Amniotic epithelial cell (primary cell): ENCODE data around the gene BRD8.
A peak's percentile ranks its signal among the peaks of the same experiment; 100 is the strongest.
"Not testable (repeated sequence)": the region's sequence is repeated elsewhere in the genome, so short reads cannot be mapped to it uniquely, and the experiment has no call there.

ENCODE experiments used
- DNase-seq: peaks from one replicate; pipeline ENCODE4 v3.0.0-alpha.2; 2010; ENCODE audit warnings: low read depth

The BRD8 gene, protein sequence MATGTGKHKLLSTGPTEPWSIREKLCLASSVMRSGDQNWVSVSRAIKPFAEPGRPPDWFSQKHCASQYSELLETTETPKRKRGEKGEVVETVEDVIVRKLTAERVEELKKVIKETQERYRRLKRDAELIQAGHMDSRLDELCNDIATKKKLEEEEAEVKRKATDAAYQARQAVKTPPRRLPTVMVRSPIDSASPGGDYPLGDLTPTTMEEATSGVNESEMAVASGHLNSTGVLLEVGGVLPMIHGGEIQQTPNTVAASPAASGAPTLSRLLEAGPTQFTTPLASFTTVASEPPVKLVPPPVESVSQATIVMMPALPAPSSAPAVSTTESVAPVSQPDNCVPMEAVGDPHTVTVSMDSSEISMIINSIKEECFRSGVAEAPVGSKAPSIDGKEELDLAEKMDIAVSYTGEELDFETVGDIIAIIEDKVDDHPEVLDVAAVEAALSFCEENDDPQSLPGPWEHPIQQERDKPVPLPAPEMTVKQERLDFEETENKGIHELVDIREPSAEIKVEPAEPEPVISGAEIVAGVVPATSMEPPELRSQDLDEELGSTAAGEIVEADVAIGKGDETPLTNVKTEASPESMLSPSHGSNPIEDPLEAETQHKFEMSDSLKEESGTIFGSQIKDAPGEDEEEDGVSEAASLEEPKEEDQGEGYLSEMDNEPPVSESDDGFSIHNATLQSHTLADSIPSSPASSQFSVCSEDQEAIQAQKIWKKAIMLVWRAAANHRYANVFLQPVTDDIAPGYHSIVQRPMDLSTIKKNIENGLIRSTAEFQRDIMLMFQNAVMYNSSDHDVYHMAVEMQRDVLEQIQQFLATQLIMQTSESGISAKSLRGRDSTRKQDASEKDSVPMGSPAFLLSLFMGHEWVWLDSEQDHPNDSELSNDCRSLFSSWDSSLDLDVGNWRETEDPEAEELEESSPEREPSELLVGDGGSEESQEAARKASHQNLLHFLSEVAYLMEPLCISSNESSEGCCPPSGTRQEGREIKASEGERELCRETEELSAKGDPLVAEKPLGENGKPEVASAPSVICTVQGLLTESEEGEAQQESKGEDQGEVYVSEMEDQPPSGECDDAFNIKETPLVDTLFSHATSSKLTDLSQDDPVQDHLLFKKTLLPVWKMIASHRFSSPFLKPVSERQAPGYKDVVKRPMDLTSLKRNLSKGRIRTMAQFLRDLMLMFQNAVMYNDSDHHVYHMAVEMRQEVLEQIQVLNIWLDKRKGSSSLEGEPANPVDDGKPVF

DNA sequence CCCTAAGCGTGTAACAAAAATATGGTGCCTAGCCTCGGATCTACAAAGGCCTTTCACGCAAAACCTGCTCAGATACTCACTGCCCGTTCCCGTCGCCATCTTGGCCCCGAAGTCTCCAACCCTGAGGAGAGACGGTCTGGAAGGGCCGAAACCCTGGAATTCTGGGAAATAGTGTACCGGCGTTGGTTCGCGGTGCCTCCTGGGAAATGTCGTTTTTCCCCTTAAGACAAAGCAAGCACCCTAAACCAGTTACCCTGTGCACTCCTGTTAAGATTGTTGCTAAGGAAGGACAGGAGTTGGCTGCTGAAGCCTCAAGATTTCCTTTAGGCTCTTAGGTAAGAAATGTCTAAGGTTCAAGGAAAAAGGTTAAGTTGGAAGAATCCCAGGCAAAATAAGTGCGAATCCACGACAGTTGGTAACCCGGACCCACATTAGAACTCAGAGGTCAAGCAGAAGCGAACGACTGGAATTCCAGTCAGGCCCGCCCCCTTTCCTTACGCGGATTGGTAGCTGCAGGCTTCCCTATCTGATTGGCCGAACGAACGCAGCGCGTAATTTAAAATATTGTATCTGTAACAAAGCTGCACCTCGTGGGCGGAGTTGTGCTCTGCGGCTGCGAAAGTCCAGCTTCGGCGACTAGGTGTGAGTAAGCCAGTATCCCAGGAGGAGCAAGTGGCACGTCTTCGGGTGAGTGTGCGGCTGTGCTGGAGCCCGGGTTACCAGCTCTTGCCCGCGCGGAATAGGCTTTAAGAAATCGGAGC is at the start of gene BRD8, which contains the start of gene KIF20A:
Gene BRD8, minus strand, starts transcription at position 115 of the 761 bp plus-strand sequence. Its CDS starts 16 bp downstream, at position 99.
Gene KIF20A, plus strand, starts transcription at position 597 of the 761 bp plus-strand sequence. CDS start 569 bp downstream, outside the sequence.
- DNase-seq: peak; percentile 95

DNA sequence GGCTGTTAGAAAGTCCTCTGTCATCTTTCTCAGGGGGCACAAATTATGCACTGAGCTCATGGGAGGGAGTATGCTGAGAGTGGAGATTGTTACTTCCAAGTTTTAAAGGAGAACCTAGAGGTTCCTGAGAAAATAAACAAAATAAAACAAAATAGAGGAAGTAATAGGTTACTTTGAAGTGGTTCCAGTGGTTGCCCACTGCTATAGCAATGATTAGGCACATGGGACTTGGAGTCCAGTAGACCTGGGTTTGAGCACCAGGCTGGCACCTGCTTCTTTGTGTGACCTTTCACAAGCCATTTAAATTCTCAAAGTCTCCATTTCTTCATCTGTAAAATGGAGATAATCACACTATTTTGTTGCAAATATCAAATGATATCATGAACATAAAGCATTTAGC is 48.5 kb upstream of the BRD8 start:
- no peak for DNase-seq

DNA sequence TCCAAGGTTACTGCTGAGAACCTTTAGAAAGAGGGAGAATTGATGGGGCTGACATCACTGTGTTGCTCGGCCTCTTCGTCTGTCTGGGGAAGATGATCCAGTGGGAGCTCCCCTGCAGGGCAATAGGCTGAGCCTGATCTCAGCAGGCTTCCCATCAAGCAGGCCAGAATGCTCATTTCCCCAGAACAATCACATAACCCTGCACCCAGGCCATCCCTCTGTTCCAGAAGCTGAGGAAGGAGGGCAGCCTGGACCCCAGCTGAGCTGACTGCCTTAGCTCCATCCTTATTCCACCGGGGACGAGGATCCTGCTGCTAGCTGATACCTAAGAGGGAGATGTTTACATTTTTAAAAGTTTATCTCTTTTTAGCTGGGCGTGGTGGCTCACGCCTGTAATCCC is 46.3 kb upstream of the BRD8 start:
- no peak for DNase-seq

DNA sequence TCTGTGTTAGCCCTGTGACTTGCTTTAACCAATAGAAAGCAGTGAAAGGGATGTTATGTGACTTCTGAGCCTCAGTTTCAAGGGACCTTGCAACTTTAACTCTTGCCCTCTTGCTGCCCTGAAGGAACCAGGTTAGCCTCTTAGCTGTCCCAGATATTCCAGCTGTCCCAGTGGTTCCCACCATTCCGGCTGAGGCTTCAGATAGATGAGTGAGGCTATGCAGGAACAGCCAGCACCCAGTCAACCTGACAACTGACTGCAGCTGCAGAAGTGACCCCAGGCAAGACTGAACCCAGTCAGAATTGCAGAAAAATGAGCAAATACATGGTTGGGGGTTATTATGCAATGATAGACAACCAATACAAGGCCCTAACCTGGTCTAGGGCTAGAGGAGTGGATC is 45.1 kb upstream of the BRD8 start:
- no peak for DNase-seq

DNA sequence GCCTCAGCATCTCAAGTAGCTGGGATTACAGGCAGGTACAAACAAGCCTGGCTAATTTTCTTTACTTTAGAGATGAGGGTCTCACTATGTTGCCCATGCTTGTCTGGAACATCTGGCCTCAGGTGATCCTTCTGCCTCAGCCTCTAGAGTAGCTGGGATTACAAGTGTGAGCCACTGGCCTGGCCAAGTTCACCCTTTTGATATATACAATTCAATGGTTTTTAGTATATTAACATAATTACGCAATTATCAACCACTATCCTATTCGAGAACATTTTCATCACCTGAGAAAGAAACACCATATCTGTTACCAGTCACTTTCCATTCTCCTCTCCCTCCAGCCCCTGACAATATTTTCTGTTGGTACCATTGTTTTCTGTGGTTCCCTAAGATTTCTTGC is 38.4 kb upstream of the BRD8 start:
- DNase-seq: no peak

DNA sequence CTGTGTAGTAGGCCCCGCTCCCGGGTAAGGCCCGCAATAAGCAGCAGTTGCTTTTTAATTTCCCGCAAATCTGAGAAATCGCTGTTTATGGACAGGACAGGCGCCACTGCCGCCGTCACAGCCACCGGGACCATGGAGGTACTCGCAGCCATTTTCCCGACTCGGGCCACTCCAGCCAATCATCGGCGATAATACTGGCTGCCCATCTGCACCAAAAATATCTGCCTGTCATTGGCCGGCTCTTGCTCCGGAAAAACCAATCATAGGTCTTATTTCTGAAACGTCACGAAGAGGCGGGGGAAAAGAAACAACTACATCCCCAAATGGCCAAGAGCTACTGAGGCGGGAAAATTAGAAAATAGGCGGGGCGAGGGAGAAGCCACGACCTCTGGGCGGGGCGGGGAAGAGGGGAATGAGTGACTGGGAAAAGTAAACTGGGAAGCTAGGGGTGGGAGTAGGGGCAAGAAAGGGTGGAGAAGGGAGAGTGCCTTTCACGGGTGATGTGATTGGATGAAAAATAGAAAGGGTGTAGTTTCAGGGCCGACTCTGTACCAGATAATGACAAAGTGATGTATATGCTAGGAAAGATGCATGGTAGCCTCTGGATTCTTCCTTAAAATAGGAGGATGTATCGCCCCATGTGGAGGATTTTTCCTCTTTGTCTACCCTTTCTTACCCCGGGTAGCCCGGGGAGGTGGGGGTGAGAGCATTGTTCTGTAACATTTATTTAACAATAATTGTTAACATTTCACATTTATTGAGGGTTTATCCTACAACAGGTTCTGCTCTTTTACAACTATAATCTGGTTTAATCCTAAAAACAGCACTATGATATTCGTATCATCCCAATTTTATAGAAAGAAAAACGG is 35.0 kb upstream of the BRD8 start, which contains the start of gene CDC23:
Gene CDC23, minus strand, starts transcription at position 163 of the 869 bp plus-strand sequence. Its CDS starts 11 bp downstream, at position 152.
- DNase-seq: peak; percentile 98

DNA sequence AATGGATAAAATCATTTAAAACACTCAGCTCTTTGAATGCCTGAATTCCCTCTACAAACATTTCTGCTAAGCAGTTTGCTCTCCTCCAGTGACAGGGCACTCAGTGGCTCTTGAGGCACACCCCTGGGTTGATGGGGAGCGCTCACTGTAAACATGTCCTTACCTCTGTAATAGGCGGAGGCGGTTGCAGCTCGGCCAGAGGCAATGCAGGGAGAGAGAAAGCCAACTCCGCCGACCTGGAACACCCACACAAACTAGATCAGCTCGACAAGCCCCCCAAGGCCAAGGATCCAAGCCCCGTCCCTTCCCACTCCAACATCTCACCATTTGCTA is 34.4 kb upstream of the BRD8 start:
- DNase-seq: no peak

DNA sequence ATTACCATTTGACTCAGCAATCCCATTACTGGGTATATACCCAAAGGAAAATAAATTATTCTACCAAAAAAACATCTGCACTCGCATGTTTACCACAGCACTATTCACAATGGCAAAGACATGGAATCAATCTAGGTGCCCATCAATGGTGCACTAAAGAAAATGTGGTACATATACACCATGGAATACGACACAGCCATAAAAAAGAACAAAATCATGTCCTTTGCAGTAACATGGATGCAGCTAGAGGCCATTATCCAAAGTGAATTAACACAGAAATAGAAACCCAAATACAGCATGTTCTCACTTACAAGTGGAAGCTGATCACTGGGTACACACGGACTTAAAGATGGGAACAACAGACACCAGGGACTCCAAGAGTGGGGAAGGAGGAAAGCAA is 32.6 kb upstream of the BRD8 start:
- no peak for DNase-seq

DNA sequence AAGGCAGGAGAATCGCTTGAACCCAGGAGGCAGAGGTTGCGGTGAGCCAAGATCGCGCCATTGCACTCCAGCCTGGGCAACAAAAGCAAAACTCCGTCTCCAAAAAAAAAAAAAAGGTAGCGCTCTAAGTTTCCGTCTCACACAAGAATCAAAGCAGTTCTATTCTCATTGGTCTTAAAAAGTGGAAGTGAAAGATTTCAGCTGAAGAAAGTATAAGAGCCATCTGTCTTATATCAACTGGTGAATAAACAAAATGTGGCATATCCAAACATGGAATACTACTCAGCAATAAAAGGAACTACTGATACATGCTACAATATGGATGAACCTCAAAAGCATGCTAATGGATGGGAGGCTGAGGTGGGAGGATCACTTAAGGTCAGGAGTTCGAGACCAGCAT is 15.4 kb upstream of the BRD8 start:
- not testable (repeated sequence) for DNase-seq

DNA sequence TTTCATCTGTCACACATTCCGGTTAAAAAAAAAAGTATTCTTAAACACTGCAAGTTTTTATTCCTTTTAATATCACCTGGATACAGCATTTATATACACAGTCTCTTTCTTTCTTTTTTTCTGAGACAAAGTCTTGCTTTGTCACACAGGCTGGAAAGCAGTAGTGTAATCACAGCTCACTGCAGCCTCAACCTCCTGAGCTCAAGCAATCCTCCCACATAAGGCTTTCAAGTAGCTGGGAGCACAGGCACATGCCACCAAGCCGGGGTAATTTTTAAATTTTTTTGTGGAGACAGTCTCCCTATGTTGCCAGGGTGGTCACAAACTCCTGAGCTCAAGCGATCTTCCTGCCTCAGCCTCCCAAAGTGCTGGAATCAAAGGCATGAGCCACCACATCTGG is 14.4 kb upstream of the BRD8 start:
- DNase-seq: no peak

DNA sequence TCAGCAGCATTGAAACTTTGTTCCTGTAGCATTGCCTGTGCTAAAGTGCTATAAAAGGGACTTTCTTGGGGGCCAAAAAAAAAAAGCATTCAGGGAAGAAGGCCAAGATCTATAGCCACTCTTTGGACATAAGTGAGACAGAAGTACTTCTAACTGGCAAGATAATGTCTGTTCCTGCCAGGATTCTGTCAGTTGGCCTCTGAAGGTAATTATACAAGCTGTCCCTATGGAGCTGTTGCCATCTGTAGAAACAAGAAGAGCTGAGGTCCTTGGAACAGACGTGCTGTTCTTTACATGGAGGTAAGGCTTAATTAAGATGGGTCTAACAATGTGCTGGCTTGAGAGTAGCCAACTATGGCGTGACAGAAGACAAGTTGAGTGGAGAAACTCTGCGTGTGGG is 10.2 kb upstream of the BRD8 start:
- no peak for DNase-seq

DNA sequence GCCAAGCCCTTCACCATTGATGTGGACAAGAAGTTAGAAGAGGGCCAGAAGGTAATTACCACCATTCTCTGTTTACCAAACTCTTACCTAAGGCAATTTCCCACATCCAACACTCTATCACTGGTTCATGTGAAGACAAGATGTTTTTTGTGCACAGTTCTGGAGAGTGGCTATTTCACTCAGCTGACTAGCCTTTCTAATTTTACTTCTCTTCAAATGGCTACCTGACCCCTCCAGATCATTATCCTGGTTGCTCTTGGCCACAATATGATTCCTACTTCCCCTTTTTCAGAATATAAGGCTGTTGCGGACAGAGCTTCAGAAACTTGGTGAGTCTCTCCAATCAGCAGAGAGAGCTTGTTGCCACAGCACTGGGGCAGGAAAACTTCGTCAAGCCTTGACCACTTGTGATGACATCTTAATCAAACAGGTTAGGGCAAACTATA is 7.6 kb upstream of the BRD8 start:
- DNase-seq: no peak

DNA sequence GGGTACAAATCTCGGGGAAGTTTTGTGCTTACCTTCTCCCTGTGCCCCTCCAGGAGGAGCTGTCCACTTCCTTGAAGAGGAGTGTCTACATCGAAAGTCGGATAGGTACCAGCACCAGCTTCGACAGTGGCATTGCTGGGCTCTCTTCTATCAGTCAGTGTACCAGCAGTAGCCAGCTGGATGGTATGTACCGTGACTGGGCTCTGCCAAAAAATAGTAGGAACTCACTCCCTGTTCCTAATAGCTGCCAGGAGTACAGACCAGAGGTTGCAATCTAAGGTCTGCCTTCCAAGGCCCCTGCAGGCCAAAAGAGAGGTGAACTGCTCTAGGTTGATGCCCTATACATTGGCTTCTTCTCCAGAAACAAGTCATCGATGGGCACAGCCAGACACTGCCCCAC is 4.4 kb upstream of the BRD8 start:
- DNase-seq: no peak

DNA sequence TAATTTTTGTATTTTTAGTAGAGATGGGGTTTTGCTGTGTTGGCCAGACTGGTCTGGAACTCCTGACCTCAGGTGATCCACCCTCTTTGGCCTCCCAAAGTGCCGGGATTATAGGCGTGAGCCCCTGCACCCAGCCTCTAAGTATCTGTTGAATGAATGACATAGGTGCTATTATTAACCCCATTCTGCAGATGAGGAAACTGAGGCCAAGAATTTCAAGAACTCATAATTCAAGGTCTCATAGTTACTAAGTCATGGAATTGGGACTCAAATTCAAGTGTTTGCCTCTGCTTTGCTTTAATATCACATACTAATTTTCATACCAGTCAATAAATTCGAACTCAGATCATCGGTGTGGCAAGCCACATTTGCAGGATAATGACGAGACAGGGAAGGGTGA is 2.4 kb upstream of the BRD8 start:
- no peak for DNase-seq

DNA sequence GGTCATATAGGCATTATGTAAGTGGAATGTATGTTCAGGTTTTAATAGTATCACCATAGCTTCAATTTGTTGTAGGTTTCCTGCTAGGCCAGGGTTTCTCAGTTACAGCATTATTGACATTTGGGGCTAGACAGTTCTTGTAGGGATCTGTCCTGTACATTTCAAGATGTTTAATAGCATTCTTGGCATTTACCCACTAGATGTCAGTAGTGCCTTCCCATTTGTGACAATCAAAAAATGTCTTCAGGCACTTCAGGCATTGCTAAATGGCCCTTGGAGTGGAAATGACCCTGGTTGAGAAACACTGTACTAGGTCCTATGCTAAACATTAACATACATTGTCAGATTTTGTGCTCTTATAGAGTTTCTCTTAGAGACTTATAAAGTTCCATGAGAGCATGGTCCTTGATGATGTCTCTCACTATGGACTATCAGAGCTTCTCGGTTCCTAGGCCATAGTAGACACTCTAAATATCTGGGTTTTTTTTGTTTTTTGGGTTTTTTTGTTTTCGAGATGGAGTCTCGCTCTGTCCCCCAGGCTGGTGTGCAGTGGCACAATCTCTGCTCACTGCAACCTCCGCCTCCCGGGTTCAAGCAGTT is 1.9 kb upstream of the BRD8 start:
- peak; percentile 57 for DNase-seq

DNA sequence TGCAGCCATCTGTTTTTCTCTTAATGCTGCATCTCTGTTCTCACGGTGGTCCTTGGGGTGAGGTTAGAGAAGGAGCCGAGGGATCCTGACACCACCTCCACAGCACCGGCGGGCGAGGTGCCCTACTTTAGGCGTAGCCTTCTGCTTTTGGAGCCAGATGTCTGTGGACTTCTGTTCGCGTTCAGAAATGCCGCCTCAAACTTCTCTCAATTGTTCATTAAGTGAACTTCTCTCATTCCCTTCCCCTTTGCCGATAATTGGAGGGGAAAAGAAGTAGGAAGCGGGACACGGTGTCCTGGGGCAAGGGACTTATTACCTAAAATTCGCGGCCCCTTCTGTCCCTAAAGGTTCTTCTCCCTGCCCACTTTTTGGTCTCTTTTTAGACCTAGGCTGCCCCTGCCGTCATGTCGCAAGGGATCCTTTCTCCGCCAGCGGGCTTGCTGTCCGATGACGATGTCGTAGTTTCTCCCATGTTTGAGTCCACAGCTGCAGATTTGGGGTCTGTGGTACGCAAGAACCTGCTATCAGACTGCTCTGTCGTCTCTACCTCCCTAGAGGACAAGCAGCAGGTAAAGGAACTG is 937 bp upstream of the BRD8 start:
- DNase-seq: no peak

DNA sequence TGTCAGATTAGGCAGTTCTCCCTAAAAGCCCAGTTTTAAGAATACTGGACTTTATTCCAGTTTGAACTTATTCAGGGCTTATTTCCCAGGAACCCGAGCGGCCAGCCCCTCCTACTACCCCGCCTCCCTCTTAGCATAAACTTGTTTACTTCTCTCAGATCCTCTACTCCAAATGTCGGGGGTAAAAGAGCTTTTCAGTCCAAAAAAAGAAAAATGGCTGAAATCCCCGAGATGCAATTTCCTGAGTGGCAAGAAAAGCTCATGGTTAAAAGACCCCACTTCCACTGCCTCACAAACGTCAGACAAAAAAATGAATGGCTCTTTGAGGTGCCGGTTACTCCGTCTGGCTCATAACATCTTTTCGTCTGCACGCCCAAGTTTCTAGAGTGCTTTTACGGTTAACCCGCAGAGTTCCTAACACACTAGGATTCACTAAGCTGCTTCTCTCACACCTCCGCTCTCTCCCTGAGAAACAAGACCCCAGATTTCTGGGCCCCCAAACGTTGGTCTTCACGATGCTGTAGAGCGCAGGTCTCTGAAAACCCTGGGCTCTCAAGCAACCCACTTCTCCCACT is 402 bp downstream of the BRD8 start:
- peak; percentile 18 for DNase-seq

DNA sequence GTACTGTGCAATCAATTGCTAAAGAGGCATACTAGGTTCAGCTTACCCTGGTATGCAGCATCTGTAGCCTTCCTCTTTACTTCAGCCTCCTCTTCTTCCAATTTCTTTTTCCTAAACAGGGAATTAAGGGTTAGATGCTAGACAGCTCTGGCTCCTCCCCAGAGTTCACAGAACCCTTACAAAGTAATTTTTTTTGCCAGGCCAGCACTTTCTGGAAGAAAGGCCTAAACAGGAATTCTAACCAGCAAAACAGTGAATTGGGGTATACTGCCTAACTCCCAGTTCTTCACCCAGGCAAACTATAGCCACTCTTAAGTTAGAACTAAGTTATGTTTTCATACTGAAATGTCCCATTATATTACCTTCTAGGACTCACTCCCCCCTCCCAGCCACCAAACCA is 8.1 kb downstream of the BRD8 start:
- DNase-seq: no peak

DNA sequence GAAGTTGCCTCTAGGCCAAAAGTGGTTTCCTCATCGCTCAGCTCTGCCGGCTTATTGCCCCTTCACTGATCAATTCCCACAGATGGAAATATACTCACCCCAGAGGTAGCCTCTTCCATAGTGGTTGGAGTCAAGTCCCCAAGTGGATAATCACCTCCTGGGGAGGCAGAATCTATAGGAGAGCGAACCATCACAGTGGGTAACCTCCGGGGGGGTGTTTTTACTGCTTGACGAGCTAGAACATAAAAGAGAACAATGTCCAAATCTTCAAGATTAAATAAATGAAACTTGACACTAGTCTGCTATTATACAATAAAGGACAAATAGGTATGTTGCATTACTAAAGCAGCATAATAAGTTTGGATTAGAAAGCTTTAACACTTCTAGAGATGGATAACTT is 9.3 kb downstream of the BRD8 start:
- DNase-seq: no peak
